ENCODE results near the gene BICRAL.

DNA sequence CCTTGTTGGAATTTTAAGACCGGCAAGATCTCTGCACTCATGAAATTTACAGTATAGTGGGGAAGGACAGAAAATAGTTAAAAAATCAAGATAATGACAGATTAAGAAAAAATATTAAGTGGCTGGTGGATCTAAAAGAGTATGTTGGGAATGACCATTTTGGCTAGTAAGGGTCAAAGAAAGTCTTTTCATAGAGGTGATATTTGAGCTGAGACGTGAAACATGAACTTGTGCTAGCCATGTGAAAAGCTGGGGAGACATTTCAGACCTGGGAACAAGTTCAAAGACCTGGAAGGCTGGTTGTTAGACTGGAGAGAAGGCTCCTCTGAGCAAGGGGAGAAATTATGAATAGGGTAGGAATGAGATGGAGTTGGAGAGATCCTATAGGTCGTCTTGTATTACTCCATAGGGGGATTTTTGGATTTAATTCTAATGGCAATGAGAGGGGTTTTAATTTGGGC, 4.7 kb downstream of the BICRAL start:
- TF ChIP-seq, protein P1, sequence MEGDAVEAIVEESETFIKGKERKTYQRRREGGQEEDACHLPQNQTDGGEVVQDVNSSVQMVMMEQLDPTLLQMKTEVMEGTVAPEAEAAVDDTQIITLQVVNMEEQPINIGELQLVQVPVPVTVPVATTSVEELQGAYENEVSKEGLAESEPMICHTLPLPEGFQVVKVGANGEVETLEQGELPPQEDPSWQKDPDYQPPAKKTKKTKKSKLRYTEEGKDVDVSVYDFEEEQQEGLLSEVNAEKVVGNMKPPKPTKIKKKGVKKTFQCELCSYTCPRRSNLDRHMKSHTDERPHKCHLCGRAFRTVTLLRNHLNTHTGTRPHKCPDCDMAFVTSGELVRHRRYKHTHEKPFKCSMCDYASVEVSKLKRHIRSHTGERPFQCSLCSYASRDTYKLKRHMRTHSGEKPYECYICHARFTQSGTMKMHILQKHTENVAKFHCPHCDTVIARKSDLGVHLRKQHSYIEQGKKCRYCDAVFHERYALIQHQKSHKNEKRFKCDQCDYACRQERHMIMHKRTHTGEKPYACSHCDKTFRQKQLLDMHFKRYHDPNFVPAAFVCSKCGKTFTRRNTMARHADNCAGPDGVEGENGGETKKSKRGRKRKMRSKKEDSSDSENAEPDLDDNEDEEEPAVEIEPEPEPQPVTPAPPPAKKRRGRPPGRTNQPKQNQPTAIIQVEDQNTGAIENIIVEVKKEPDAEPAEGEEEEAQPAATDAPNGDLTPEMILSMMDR (IDR thresholded peaks at IDR 0.05; ENCODE audit: insufficient read depth, low read length, poor library complexity, severe bottlenecking), result no peak
- TF ChIP-seq EZH2phosphoT487 (conservative IDR thresholded peaks at IDR 0.05; ENCODE audit: low read length), result no peak
